K562 (cell line): ENCODE results near the gene MYO6. TPM values are rescaled to one million over a fixed set of nuclear protein-coding genes. Genes with fewer than 3 reads are reported as not detected.

ENCODE experiments used
- ATAC-seq: fragments of 200-7000 bp; cut with Tn5 transposase; 3 replicates; pipeline ENCODE4 v1.9.1; 2020; ENCODE audit warnings: moderate library complexity
- BruUV-seq: library from RNA; stranded (reverse); fragments of 400-500 nt; replicated peaks from 2 replicates; lab custom pipeline; 2021; lab: Mats Ljungman, UMichigan
- CTCF ChIA-PET: fragments of 300-600 bp; formaldehyde crosslinking; extraction: SDS; loops from one replicate; lab custom pipeline; 2021; ENCODE audit warnings: low intra/inter-chr PET ratio; lab: Yijun Ruan, JAX
- POLR2A ChIA-PET: fragments of 300-600, 350-650 bp; sonication (Branson Sonifier 250); formaldehyde crosslinking; extraction: SDS; loops from one replicate; lab custom pipeline; 2021; ENCODE audit warnings: antibody characterized with exemption, inconsistent platforms; lab: Yijun Ruan, JAX
- DNase-seq, 4 experiments: peaks; one replicate each; pipeline versions ENCODE4 v3.0.0 to v3.0.0-alpha.2; 2011 to 2018; ENCODE audit warnings: low spot score in 3 of 4, mixed read lengths in 3 of 4; ENCODE audit errors: extremely low read depth in 1 of 4
- FAIRE-seq: peaks from 2 replicates; lab custom pipeline; 2011; peaks lifted over from hg19 to GRCh38; lab: Jason Lieb, UNC
- H2AFZ ChIP-seq: 2 replicates; pipeline ENCODE4 v1.6.0; 2011; ENCODE audit warnings: low read depth, low read length, control low read depth, inconsistent platforms
- H3K27ac ChIP-seq: fragments of 200-600 bp; 3 replicates; pipeline ENCODE4 v1.8.0; 2011; ENCODE audit warnings: low read depth, mild to moderate bottlenecking, control low read depth, inconsistent platforms, low read length, moderate library complexity, mixed read lengths; ENCODE audit errors: extremely low read depth
- H3K27me3 ChIP-seq, 2 experiments: fragments of 300-600 bp in 1 of 2; 2 replicates in 1 of 2; 3 replicates in 1 of 2; pipeline versions ENCODE4 v1.6.0 to v1.8.0; 2011; ENCODE audit warnings: inconsistent platforms in 2 of 2, low read length in 2 of 2, mild to moderate bottlenecking in 1 of 2, mixed read lengths in 1 of 2, moderate library complexity in 1 of 2; ENCODE audit not compliant: control insufficient read depth in 2 of 2, insufficient read depth in 2 of 2
- H3K36me3 ChIP-seq: fragments of 300-600 bp; 3 replicates; pipeline ENCODE4 v1.8.0; 2011; ENCODE audit warnings: mild to moderate bottlenecking, low read length, inconsistent platforms; ENCODE audit not compliant: control insufficient read depth, insufficient read depth
- H3K4me1 ChIP-seq, 2 experiments: fragments of 200-600 bp in 1 of 2; replicated peaks in 1 of 2; 2 replicates in 1 of 2; 3 replicates in 1 of 2; pipeline versions ENCODE4 v1.5.1 to v1.8.0; 2011; ENCODE audit warnings: inconsistent platforms in 2 of 2, low read length in 2 of 2, mild to moderate bottlenecking in 1 of 2, mixed read lengths in 1 of 2, moderate library complexity in 1 of 2; ENCODE audit not compliant: control insufficient read depth in 2 of 2, insufficient read depth in 2 of 2
- H3K4me2 ChIP-seq: 2 replicates; pipeline ENCODE4 v1.6.1; 2011; ENCODE audit warnings: low read length, control low read depth, inconsistent platforms, mixed read lengths; ENCODE audit not compliant: insufficient read depth
- H3K4me3 ChIP-seq: fragments of 200-600 bp; sonication (generic), shearing (Covaris generic); 2 replicates; pipeline ENCODE4 v1.5.1; 2016; ENCODE audit warnings: control low read depth, inconsistent platforms
- H3K79me2 ChIP-seq: fragments of 200-600 bp; 3 replicates; pipeline ENCODE4 v1.8.0; 2011; ENCODE audit warnings: low read length, inconsistent platforms; ENCODE audit not compliant: control insufficient read depth, insufficient read depth
- H3K9ac ChIP-seq, 2 experiments: 2 replicates each; pipeline versions ENCODE4 v1.6.0 to v1.6.1; 2011; ENCODE audit warnings: low read depth in 2 of 2, low read length in 2 of 2, control low read depth in 1 of 2, inconsistent platforms in 1 of 2, mild to moderate bottlenecking in 1 of 2, mixed read lengths in 1 of 2; ENCODE audit not compliant: insufficient read depth in 1 of 2
- H3K9me1 ChIP-seq: one replicate; pipeline ENCODE4 v1.6.0; 2011; ENCODE audit warnings: inconsistent platforms, mild to moderate bottlenecking, low read length, moderate library complexity; ENCODE audit not compliant: control insufficient read depth, insufficient read depth
- H3K9me3 ChIP-seq: replicated peaks from 2 replicates; pipeline ENCODE4 v1.5.1; 2011; ENCODE audit warnings: low read depth, low read length, inconsistent platforms; ENCODE audit not compliant: control insufficient read depth, insufficient read depth
- H4K20me1 ChIP-seq: replicated peaks from 2 replicates; pipeline ENCODE4 v1.6.1; 2011; ENCODE audit warnings: low read length, inconsistent platforms, mixed read lengths; ENCODE audit not compliant: control insufficient read depth, insufficient read depth
- EZH2 ChIP-seq: IDR thresholded peaks from 2 replicates; pipeline ENCODE4 v1.6.1; 2012; ENCODE audit warnings: low read depth, mild to moderate bottlenecking, inconsistent platforms, low read length, borderline replicate concordance
- HDAC3 ChIP-seq: fragments of 450-650 bp; IDR thresholded peaks from 2 replicates; pipeline ENCODE4 v1.6.1; 2018; ENCODE audit warnings: borderline replicate concordance, mild to moderate bottlenecking, moderate library complexity; ENCODE audit not compliant: partially characterized antibody
- LEF1 ChIP-seq: fragments of 450-650 bp; IDR thresholded peaks from 2 replicates; pipeline ENCODE4 v1.6.1; 2016; ENCODE audit warnings: mild to moderate bottlenecking
- PTTG1 ChIP-seq: fragments of 450-650 bp; IDR thresholded peaks from 2 replicates; pipeline ENCODE4 v1.6.1; 2016; ENCODE audit warnings: low read depth, mild to moderate bottlenecking, missing genetic modification characterization, missing compliant biosample characterization
- SIN3B ChIP-seq: fragments of 450-650 bp; IDR thresholded peaks from 2 replicates; pipeline ENCODE4 v1.6.1; 2017; ENCODE audit warnings: low read depth, mild to moderate bottlenecking, moderate library complexity
- SMAD3 ChIP-seq: fragments of 450-650 bp; formaldehyde crosslinking; conservative IDR thresholded peaks from 2 replicates; pipeline ENCODE4 v1.4.0; 2020; ENCODE audit warnings: mild to moderate bottlenecking
- SPI1 ChIP-seq: IDR thresholded peaks from 2 replicates; pipeline ENCODE4 v1.6.1; 2011; ENCODE audit warnings: low read depth, low read length, control low read depth, borderline replicate concordance
- ZFP36 ChIP-seq: fragments of 150-350 bp; IDR thresholded peaks from 2 replicates; pipeline ENCODE4 v1.6.1; 2018; ENCODE audit warnings: low read length, low read depth; ENCODE audit not compliant: partially characterized antibody
- ZNF79 ChIP-seq: fragments of 250-450 bp; sonication (Bioruptor Pico); IDR thresholded peaks from 2 replicates; pipeline ENCODE4 v1.4.0; 2020; ENCODE audit warnings: low read depth, mild to moderate bottlenecking, moderate library complexity
- WGBS: fragments of 100-300 bp; shearing (Covaris generic); methylation state at CpG from one replicate; pipeline ENCODE4 v1.1.6; 2016; ENCODE audit warnings: low coverage, mixed read lengths; ENCODE audit not compliant: insufficient coverage; ENCODE audit errors: missing lambda C conversion rate; 5-methylcytosine and 5-hydroxymethylcytosine counted together
- in situ Hi-C: fragments of 300-500 bp; cut with MboI; formaldehyde crosslinking; loops from 4 replicates; pipeline ENCODE4 v1.15.0; 2018; ENCODE audit warnings: inconsistent platforms, mixed read lengths
- intact Hi-C: fragments of 100-400 bp; cut with micrococcal nuclease; formaldehyde crosslinking; loops from 2 replicates; pipeline ENCODE4 v1.14.2; 2022
- polyA plus RNA-seq, 8 experiments: library from polyadenylated mRNA; depleted of rRNA in 4 of 8; stranded (reverse) in 5 of 8; unstranded in 3 of 8; fragments of >200 nt; fragmentation: Nextera tagmentation in 2 of 8; fragmentation: Illumina TruSeq in 1 of 8; extraction: Ambion mirVana in 2 of 8; extraction: Trizol in 1 of 8; gene quantifications; 2 replicates each; pipeline versions ENCODE4 v1.2.1 to v1.2.3, GENCODE V29; 2011 to 2014; ENCODE audit warnings: inconsistent platforms in 1 of 8, missing spikeins in 1 of 8
- total RNA-seq, 7 experiments: library from RNA; depleted of rRNA in 6 of 7; stranded (reverse); fragments of >200 nt in 6 of 7; fragmentation: Illumina TruSeq in 2 of 7; extraction: Trizol in 2 of 7; gene quantifications; 2 replicates each; pipeline versions ENCODE4 v1.2.1 to v1.2.3, GENCODE V29; 2011 to 2021; ENCODE audit warnings: low replicate concordance in 1 of 7
- TF ChIP-seq, protein P1 (sequence below): IDR thresholded peaks from 2 replicates; pipeline ENCODE4 v1.6.1; 2016; ENCODE audit warnings: missing genetic modification characterization, missing compliant biosample characterization
- TF ChIP-seq, protein P2 (sequence below): sonication (generic); formaldehyde crosslinking; IDR thresholded peaks from 2 replicates; pipeline ENCODE4 v1.8.1; 2023; ENCODE audit warnings: mild to moderate bottlenecking, missing genetic modification reagents, moderate library complexity
- TF ChIP-seq, protein P3 (sequence below): fragments of 200-400 bp; formaldehyde crosslinking; IDR thresholded peaks from 2 replicates; pipeline ENCODE4 v1.6.1; 2017; ENCODE audit warnings: mild to moderate bottlenecking, low read depth, low read length, moderate library complexity

The MYO6 gene
- total and polyA plus RNA-seq, 9 of the 15 experiments (the other 6 are each of a cell fraction or from before 2014, with no cell fraction given) = 1.3 to 5.5 (median 2.7) TPM

DNA sequence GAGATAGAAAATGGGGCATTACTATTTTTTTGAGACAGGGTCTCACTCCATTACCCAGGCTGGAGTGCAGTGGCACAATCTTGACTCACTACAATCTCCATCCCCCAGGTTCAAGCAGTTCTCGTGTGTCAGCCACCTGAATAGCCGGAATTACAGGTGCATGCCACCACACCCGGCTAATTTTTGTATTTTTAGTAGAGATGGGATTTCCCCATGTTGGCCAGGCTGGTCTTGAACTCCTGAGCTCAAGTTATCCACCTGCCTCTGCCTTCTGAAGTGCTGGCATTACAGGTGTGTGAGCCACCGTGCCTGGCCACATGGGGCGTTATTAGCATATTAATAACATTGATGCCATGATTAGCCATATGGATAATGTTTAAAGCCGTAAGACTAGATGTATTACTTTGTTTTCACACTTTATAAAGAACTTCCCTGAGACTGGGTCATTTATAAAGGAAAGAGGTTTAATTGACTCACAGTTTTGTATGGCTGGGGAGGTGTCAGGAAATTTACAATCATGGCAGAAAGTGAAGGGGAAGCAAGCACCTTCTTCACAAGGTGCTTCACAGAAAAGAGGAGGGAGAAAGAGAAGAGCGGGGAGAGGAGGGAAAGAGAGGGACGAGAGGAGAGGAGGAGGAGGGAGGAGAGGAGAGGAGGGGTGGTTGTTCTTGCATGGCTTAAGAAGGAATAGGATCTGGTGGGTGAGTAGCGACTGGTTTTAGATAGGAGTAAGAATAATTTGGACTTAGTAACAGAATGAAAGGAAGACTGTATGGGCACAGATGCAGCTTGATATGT is 51.9 kb downstream of the MYO6 start:
- Histone ChIP-seq H3K4me1 (no peaks in the 10 kb centered on the region), H3K9me1 (no peaks in the 10 kb centered on the region), H3K4me3 (no peak overlapping the region), H3K36me3 (no peaks in the 10 kb centered on the region), H3K9ac (no peak overlapping the region), H3K27ac (no peak overlapping the region), H3K79me2 (no peaks in the 10 kb centered on the region)
- in situ Hi-C loops (no loop called here), intact Hi-C loops (no loop called here)
- DNase-seq = no peak
- no peak for ATAC-seq
- no TSS peak for BruUV-seq
- TF ChIP-seq SPI1 = no peak
- no peak for TF ChIP-seq SIN3B
- TF ChIP-seq ZNF79 (CRISPR knock-in tag) = no peak
- no peak for TF ChIP-seq ZFP36
- no peak for TF ChIP-seq SMAD3 (CRISPR knock-in tag)
- TF ChIP-seq, protein P1, sequence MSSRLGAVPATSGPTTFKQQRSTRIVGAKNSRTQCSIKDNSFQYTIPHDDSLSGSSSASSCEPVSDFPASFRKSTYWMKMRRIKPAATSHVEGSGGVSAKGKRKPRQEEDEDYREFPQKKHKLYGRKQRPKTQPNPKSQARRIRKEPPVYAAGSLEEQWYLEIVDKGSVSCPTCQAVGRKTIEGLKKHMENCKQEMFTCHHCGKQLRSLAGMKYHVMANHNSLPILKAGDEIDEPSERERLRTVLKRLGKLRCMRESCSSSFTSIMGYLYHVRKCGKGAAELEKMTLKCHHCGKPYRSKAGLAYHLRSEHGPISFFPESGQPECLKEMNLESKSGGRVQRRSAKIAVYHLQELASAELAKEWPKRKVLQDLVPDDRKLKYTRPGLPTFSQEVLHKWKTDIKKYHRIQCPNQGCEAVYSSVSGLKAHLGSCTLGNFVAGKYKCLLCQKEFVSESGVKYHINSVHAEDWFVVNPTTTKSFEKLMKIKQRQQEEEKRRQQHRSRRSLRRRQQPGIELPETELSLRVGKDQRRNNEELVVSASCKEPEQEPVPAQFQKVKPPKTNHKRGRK (tag) = no peak
- TF ChIP-seq PTTG1 (tag) = no peak
- no peak for TF ChIP-seq LEF1
- TF ChIP-seq EZH2 = no peak
- TF ChIP-seq, protein P2, sequence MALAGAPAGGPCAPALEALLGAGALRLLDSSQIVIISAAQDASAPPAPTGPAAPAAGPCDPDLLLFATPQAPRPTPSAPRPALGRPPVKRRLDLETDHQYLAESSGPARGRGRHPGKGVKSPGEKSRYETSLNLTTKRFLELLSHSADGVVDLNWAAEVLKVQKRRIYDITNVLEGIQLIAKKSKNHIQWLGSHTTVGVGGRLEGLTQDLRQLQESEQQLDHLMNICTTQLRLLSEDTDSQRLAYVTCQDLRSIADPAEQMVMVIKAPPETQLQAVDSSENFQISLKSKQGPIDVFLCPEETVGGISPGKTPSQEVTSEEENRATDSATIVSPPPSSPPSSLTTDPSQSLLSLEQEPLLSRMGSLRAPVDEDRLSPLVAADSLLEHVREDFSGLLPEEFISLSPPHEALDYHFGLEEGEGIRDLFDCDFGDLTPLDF (CRISPR knock-in tag) = no peak
- TF ChIP-seq, protein P3, sequence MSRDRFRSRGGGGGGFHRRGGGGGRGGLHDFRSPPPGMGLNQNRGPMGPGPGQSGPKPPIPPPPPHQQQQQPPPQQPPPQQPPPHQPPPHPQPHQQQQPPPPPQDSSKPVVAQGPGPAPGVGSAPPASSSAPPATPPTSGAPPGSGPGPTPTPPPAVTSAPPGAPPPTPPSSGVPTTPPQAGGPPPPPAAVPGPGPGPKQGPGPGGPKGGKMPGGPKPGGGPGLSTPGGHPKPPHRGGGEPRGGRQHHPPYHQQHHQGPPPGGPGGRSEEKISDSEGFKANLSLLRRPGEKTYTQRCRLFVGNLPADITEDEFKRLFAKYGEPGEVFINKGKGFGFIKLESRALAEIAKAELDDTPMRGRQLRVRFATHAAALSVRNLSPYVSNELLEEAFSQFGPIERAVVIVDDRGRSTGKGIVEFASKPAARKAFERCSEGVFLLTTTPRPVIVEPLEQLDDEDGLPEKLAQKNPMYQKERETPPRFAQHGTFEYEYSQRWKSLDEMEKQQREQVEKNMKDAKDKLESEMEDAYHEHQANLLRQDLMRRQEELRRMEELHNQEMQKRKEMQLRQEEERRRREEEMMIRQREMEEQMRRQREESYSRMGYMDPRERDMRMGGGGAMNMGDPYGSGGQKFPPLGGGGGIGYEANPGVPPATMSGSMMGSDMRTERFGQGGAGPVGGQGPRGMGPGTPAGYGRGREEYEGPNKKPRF = no peak
- no peak for TF ChIP-seq HDAC3
- TF ChIP-seq, all 486 proteins: peak for 0
- Histone ChIP-seq H3K9me3 (no peaks in the 10 kb centered on the region), H3K4me2 (no peak overlapping the region), H3K27me3 (no peaks in the 10 kb centered on the region; a peak in 1 of 5 replicates), H4K20me1 (no peaks in the 10 kb centered on the region), H2AFZ (no peak overlapping the region)
- CTCF ChIA-PET = no interaction called here
- POLR2A ChIA-PET = no interaction called here
- WGBS = 10% methylated on average over 8 of the region's 9 CpGs
- no peak for FAIRE-seq
